PC-3 (cell line): ENCODE data around the gene KRTAP10-7.
"Not testable (repeated sequence)": the region's sequence is repeated elsewhere in the genome, so short reads cannot be mapped to it uniquely, and the experiment has no call there.

ENCODE experiments used
- CTCF ChIP-seq: fragments of 300-600 bp; sonication (generic); conservative IDR thresholded peaks from 2 replicates; pipeline ENCODE4 v1.5.1; 2017; ENCODE audit warnings: antibody characterized with exemption, low read depth, mild to moderate bottlenecking, low read length
- EZH2 ChIP-seq: fragments of 300-600 bp; sonication (generic); IDR thresholded peaks from one replicate; pipeline ENCODE4 v1.6.1; 2017; ENCODE audit warnings: antibody characterized with exemption, mild to moderate bottlenecking, low read length; ENCODE audit not compliant: unreplicated experiment
- EZH2phosphoT487 ChIP-seq: fragments of 300-600 bp; sonication (generic); IDR thresholded peaks from 2 replicates; pipeline ENCODE4 v1.6.1; 2018; ENCODE audit warnings: mild to moderate bottlenecking, antibody characterized with exemption, low read length, borderline replicate concordance

GRCh38 chr21:44600118-44600978 is at the start of gene KRTAP10-7:
- TF ChIP-seq CTCF, EZH2, EZH2phosphoT487: not testable (repeated sequence)
